CD4-positive, alpha-beta T cell treated with Interleukin-4 for 1 hour (primary cell): ENCODE data around the gene ALG6.
"Not testable (repeated sequence)": the region's sequence is repeated elsewhere in the genome, so short reads cannot be mapped to it uniquely, and the experiment has no call there.

Experiments used
- DNase-seq, 2 donors: peaks; one replicate each; pipeline ENCODE4 v3.0.0-alpha.2; 2020 to 2022

The ALG6 gene

DNA sequence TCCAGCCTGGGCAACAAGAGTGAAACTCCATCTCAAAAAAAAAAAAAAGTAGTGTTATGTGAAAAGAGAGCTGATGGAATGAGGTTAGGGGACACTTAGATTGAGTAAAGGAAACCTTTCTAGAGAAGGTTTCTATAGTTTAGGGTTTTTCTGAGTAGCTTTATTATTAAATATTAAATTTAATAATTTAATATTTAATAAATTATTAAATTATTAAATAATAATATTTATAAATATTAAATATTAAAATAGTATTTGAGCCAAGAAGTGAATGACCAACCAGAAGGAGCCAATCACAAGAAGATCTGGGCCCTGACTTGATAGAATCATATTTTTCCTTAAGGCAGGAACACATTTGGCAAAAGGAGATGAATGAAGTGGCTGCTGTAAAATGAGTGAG lies 50.7 kb downstream of the ALG6 start:
- DNase-seq, result no peak

DNA sequence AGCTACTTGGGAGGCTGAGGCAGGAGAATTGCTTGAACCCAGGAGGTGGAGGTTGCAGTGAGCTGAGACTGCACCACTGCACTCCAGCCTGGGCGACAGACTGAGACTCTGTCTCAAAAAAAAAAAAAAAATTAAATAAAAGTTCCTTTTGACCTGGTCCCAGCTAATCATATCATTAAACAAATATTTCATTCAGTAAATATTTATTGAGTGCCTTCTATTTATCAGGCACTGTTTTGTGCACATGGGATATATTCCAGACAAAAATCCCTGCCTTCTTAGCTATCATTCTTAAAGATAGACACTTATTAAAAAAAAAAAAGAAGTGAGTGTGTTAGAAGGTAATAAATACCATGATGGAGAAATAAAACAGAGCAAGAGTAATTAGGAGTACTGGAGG lies 53.3 kb downstream of the ALG6 start:
- DNase-seq, result not testable (repeated sequence)

DNA sequence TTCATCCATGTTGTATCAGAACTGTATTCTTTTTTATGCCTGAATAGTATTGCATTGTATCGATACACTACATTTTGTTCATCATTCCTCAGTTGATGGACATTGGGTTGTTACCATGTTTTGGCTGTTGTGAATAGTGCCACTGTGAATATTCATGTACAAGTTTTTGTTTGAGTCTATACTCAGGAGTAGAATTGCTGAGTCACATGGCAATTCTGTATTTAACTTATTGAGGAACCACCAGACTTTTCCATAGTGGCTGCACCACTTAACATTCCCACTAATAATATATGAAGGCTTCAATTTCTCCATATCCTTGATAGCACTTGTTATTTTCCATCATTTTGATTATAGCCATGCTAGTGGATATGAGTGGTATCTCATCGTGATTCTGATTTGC lies 56.2 kb downstream of the ALG6 start:
- no peak for DNase-seq

DNA sequence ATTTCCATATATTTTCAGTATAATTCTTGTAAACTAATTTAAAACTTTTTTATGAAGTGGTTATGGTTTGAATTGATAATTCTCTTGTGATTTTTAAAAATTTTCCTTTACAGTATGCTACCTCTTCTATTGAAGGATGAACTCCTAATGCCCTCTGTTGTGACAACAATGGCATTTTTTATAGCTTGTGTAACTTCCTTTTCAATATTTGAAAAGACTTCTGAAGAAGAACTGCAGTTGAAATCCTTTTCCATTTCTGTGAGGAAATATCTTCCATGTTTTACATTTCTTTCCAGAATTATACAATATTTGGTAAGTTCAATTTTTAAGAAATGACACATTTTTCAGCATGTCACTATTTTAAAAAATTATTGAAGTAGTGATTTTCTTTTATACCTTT lies 61.4 kb downstream of the ALG6 start:
- no peak for DNase-seq

DNA sequence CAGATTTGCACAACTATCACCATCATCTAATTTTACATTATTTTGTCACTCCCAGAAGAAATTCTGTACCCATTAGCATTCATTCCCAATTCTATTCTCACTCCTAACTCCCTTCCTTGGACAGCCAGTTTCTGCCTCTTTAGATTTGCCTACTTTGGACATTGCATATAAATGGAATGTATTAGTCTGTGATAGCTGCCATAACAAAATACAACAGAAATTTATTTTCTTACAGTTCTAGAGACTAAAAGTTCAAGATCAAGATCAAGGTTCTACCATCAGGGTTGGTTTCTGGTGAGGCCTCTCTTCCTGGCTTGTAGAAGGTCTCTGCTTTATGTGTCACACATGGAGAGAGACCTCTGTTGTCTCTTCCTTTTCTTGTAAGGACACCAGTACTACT lies 61.9 kb downstream of the ALG6 start:
- DNase-seq, result no peak

DNA sequence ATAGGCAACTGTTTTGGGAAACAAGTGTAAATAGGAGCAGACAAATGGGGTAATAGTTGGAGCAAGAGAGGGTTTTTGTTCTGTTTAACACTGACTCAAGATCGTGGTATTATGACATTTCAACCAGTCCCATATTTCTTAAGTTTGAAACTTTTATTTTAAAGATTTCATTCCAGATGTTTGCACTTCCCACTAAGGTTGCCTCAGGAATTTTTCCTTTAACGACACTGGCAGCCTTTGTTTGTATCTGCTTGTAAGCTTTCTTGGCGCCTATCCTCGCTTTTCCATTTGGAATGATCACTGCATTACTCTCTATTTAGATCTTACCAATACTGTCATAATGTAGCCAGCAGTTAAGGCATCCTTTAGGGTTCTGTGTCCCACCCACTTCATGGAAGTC lies 67.7 kb downstream of the ALG6 start:
- DNase-seq, result no peak

DNA sequence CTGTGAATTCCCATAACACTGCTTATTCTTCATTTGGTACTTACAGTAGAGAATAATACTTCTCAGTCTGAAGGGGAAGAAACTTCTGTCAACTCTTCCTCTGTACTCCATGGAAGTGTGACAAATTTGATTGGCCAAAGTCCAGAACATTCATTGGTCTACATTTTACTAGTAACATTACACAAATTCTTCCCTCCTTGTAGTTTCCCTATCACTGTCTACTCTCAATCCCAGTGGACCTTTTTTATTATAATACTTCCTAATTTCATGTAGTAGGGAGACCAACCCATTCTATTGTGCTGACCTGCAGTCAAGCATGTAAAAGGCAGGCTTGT lies 74.7 kb downstream of the ALG6 start:
- DNase-seq, result no peak

DNA sequence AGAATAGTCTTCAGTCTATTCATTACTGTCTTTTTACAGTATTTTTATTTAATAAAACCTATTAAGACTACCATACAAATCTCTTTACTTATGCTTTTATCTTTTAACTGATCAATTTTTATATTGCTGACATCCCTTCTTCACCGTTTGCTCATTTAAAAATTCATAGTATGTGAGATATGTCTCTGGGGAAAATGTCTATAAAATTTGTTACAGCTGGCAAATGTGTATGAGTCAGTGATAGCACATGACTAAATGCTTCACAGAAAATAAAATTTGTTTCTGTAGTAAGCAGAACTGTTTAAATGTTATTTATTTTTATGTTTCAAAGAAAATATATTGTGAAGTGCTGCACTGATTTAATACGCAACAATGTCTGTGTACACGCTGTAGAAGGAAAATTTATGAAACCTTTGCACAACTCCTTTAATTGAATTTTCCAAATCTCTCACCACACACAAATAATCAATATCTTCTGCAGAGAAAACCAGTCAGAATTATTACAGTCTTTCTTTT lies 81.4 kb downstream of the ALG6 start:
- DNase-seq, result no peak

DNA sequence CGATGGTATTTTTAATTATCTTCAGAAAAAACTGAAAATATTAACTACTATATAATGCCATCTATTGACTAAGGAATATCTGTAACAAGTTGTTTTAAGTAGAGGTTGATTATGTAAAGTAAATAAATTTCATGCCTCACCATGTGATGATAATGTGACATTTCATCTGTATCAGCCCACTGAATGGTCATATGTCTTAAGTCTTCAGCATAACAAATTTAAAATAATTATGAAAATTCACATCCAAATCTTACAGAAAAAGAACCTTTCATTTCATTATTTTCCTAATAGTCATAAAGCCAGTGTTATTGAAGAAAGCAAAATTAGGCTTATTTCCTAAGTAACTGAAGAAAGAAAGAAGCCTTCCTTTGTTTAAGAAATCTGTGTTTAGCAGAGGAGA lies 83.0 kb downstream of the ALG6 start:
- DNase-seq, result no peak

DNA sequence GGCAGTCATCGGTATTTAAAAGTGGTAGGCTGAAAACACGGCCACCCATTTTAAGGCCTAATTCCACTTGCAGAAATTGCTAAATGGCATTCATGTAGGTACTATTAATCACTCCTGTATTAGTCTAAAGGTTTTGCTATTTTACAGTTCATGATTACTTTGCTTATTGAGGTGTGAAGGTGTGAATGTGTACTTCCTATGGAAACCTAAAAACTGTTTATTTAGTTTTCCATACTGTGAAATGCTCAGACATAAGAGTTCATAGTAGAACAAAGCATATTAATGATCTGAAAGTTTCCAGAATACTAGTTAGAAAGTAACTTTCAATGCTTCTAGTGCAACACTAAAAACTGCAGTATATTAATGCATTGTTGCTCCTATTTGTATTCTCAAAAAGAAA lies 85.8 kb downstream of the ALG6 start:
- DNase-seq, result no peak

DNA sequence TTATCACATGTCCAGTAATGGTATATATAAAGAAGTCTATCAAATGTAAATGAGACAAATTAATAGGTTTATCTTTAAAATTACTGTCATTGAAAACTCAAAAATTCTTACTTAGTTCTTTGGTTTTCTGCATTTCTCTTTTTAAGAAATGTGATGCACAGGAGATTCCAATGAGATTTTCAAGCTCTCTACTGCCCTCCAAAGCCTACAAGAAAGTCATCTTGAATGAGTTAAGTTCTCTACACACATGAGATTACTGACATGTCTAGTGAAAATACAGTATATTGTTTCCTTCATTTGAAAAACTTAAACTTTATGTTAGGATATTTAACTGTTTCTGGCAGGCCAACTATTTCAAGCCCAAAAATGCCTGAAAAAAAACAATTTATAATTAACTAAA lies 86.8 kb downstream of the ALG6 start:
- no peak for DNase-seq

DNA sequence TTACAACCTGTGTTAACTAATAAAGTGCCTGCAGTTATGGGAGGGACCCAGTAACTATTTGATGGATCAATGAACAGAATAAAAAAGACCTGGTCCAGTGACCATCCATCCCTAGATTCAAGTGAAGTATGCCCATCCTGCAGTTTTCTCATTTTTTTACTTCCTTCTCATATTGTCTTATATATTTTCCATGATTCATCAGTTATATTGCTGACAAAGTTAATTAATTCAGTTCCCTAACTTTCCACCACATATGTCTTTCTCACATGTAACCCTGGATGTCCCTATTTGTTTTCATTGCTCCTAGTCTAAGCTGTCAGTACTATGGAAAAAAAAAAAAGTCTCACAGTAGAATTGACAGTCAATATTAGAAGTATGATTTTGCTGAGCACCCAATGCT lies 91.3 kb downstream of the ALG6 start:
- no peak for DNase-seq

DNA sequence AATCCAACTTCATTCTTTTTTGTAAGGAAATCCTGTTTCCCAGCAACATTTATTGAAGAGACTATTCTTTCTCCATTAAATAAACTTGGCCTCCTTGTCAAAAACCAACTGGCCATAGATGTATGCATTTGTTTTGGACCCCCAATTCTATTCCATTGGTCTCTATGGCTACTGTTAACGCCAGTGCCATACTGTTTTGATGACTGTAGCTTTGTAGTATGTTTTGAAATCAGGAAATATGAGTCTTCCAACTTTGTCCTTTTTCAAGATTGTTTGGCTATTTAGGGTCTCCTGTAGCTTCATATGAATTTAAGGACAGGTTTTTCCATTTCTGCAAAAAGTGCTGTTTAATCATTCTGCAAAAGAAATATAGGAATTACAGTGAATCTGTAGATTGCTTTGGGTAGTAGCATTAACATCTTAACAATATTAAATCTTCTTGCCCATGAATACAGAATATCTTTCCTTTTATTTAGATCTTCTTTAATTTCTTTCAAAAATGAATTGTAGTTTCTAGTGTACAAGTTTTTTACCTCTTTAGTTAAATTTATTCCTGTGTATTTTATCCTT lies 94.3 kb downstream of the ALG6 start:
- no peak for DNase-seq

DNA sequence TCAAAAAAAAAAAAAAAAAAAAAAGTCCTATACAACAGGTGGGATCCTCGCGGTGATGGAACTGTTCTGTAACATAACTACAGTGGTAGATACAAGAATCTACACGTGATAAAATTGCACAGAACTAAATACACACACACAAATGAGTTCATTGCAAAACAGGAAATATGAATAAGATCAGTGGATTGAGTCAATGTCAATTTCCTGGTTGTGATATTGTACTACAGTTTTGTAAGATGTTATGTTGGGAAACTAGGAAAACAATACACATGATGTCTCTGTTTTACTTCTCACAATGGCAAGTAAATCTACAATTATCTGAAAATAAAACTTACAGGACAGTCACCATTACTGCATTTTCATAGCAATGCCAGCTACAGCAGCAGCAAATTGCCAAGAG lies 95.8 kb downstream of the ALG6 start:
- no peak for DNase-seq

DNA sequence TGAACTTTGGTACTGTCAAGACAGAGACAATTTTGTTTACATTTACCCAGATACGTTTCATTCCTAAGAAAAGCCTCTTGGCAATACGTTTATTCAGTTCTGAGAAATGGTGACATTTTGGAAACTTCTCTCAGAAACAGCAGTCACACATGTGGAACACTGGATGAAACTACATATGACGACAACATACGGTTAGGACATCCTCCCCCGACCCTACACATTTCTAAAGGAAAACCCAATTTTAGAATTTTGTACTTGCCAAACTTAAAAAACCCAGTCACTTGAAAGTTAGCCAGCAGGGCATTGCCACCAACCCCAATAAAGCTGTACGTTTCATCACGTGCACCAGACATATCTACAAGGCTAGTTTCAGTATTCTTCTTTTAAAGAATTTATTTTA lies 98.8 kb downstream of the ALG6 start:
- no peak for DNase-seq

DNA sequence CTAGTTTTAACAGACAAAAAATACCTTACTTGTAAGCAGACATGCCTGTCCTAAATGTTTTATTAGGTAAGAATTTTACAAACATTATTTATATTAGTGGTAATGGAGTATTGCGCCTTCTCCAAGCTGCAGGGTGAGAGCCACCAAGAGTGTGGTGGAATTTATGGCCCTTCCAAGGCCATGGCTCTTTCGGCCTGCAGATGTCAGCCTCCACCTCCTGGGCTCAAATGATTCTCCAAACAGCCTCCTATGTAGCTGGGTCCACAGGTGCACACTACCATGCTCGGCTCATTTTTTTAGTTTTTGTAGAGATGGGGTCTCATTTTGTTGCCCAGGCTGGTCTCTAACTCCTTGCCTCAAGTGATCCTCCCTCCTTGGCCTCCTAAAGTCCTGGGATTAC lies 99.3 kb downstream of the ALG6 start:
- no peak for DNase-seq

DNA sequence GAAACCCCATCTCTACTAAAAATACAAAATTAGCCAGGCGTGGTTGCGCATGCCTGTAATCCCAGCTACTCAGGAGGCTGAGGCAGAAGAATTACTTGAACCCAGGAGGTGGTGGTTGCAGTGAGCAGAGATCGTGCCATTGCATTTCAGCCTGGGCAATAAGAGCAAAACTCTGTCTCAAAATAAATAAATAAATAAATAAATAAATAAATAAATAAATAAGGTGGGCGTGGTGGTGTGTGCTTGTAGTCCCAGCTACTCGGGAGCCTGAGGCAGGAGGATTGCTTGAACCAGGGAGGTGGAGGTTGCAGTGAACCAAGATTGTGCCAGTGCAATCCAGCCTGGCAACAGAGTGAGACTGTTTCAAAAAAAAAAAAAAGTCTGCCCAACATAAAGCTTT lies 101.3 kb downstream of the ALG6 start:
- not testable (repeated sequence) for DNase-seq

DNA sequence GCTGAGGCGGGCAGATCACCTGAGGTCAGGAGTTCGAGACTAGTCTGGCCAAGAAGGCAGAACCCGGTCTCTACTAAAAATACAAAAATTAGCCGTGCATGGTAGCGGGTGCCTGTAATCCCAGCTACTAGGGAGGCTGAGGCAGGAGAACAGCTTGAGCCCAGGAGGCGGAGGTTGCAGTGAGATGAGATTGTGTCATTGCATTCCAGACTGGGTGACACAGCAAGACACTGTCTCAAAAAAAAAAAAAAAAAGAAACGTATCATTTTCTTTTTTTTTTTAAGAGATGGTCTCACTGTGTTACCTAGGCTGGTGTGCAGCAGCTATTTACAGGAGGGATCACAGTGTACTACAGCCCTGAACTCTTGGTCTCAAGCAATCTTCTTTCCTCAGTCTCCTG lies 108.3 kb downstream of the ALG6 start:
- DNase-seq, result no peak

DNA sequence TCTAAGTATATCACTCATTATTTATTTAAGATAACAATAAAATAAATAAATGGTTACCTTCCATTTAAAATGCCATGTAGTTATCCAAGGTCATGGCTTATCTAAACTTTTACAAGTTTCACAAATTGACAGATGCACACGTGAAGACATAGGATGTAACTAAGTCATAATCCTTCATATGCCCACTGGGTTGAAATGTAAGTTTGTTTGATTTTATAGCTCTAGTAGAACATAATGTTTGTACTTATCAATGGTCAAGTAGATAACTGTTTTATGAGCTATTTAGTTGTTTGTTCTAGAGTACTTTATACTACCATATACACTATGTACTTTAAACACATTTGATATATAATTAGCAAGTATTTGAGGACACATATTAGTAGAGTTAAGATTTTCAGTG lies 112.6 kb downstream of the ALG6 start:
- no peak for DNase-seq

DNA sequence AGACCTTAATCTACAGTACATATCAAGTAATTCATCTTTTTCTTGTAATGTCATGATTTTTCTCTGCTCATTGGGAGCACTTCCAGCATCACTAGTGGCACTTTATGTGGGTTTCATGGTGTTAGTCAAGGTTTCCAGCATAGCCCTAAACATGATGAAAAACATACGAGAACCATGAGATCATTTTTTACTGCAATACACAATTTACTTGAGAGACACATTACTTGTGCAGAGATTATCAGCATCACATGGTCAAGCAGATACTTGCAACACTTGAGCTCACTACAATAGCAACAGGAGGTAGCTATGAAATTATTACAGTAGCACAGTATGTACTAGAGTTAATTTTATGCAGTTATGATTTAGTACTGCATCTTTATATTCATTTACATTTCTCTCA lies 119.2 kb downstream of the ALG6 start:
- DNase-seq, result no peak

DNA sequence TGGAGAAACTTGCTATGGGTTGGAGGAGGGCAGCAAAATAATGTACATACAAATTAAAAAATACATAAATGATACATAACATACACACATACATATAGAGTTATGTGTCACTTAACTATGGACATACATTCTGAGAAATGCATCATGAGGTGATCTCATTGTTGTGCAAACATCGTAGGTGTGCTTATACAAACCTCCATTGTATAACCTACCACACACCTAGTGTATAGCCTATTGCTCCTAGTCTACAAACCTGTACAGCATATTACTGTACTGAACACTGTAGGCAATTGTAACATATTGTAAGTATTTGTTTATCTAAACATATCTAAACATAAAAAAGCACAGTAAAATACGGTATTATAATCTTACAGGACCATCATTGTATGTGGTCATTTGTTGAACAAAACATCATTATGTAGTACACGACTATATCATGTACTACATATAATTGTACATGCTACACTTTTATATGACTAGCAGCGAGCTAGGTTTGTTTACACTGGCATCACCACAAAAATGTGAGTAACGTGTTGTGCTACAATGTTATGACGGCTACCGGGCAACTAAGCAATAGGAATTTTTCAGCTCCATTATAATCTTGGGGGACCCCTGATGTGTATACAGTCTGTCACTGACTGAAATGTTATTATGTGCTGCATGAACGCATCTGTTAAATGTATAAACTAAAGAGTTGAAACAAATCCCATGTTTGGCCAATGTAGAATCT lies 120.1 kb downstream of the ALG6 start:
- no peak for DNase-seq
